Measurements from ENCODE around the gene PLCL2. TPM values are rescaled to one million over a fixed set of nuclear protein-coding genes. Genes with fewer than 3 reads are reported as not detected.

Gene PLCL2
- total and polyA plus RNA-seq, 4 donors, result 1.5 to 16.5 (median 9.4) TPM

- H3K27me3 ChIP-seq (ENCODE audit: control insufficient read depth in 4 of 4, insufficient read depth in 4 of 4, low read length in 3 of 4), result no peaks in the 10 kb centered on the region
- no peak overlapping the region for H3K9ac ChIP-seq (ENCODE audit: low read depth in 1 of 2, low read length in 2 of 2)
- H3K4me3 ChIP-seq (ENCODE audit: low read depth in 1 of 3, low read length in 3 of 3), result no peak overlapping the region
- H3K4me1 ChIP-seq (ENCODE audit: control insufficient read depth in 4 of 4, insufficient read depth in 4 of 4, low read length in 3 of 4), result no peaks in the 10 kb centered on the region
- no peaks in the 10 kb centered on the region for H3K36me3 ChIP-seq (ENCODE audit: control insufficient read depth in 4 of 4, insufficient read depth in 3 of 4, low read depth in 1 of 4, low read length in 3 of 4)
- 94% methylated on average over 4 of the region's 4 CpGs for WGBS
- no peak for DNase-seq (ENCODE audit: low spot score)
- no peak for TF ChIP-seq FOXA2 (IDR thresholded peaks at IDR 0.05)
- no peaks in the 10 kb centered on the region for H3K9me3 ChIP-seq (ENCODE audit: control insufficient read depth in 4 of 4, low read length in 3 of 4)
- H3K27ac ChIP-seq (ENCODE audit: low read depth in 1 of 2, low read length in 2 of 2), result no peak overlapping the region
Measured at GRCh38 chr3:16873872-16874271, 10.9 kb upstream of the PLCL2 start.

DNA sequence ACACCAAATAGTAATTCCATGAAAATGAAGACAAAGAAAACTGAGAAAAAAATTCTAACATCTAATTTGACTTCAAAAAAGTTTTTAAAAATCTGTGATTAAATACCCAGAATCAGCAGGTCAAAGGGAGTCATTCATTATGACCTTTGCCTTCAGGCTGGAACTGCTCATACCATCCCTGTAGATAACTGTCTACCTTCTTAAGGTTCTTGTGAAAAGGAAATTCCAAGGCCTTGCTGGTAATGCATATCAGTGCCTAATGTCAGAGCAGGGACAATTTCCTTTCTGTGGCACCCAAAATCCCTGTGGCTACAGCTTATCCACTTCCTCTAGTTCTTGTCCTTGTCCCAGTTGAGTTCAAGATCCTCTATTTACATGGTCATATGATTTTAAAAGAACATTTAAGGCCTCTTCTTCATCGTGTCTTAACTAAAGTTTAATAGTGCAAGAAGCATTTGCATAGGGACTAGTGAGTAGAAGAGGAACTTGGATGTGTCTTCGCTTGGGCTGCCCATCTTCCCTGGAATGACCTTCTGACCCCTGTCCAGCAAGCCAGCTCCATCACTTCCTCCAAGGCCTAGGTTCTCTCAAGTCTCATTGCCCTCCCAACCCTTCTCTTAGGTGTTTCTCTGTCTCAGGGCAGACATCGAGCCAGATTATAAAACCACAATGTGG is 8.7 kb upstream of the PLCL2 start:
- H3K9ac ChIP-seq (ENCODE audit: low read depth in 1 of 2, low read length in 2 of 2), result no peak overlapping the region
- WGBS, result 84% methylated on average over 3 of the region's 3 CpGs
- no peak overlapping the region for H3K27ac ChIP-seq (ENCODE audit: low read depth in 1 of 2, low read length in 2 of 2)
- no peaks in the 10 kb centered on the region for H3K36me3 ChIP-seq (ENCODE audit: control insufficient read depth in 4 of 4, insufficient read depth in 3 of 4, low read depth in 1 of 4, low read length in 3 of 4)
- no peak for DNase-seq (ENCODE audit: low spot score)
- H3K9me3 ChIP-seq (ENCODE audit: control insufficient read depth in 4 of 4, low read length in 3 of 4), result no peaks in the 10 kb centered on the region
- no peaks in the 10 kb centered on the region for H3K27me3 ChIP-seq (ENCODE audit: control insufficient read depth in 4 of 4, insufficient read depth in 4 of 4, low read length in 3 of 4)
- H3K4me3 ChIP-seq (ENCODE audit: low read depth in 1 of 3, low read length in 3 of 3), result no peak overlapping the region
- TF ChIP-seq SP1 (IDR thresholded peaks at IDR 0.05), result no peak
- no peak for TF ChIP-seq MAX (IDR thresholded peaks at IDR 0.05)
- TF ChIP-seq TAF1 (conservative IDR thresholded peaks at IDR 0.05), result no peak
- no peaks in the 10 kb centered on the region for H3K4me1 ChIP-seq (ENCODE audit: control insufficient read depth in 4 of 4, insufficient read depth in 4 of 4, low read length in 3 of 4)

- no peaks in the 10 kb centered on the region for H3K36me3 ChIP-seq (ENCODE audit: control insufficient read depth in 4 of 4, insufficient read depth in 3 of 4, low read depth in 1 of 4, low read length in 3 of 4)
- H3K9ac ChIP-seq (ENCODE audit: low read depth in 1 of 2, low read length in 2 of 2), result no peak overlapping the region
- no peaks in the 10 kb centered on the region for H3K27me3 ChIP-seq (ENCODE audit: control insufficient read depth in 4 of 4, insufficient read depth in 4 of 4, low read length in 3 of 4)
- DNase-seq (ENCODE audit: low spot score), result no peak
- TF ChIP-seq GABPA (IDR thresholded peaks at IDR 0.05 in 1 of 2, conservative IDR thresholded peaks at IDR 0.05 in 1 of 2), result no peak
- no peak for TF ChIP-seq HNF4A (conservative IDR thresholded peaks at IDR 0.05)
- TF ChIP-seq, protein P1, sequence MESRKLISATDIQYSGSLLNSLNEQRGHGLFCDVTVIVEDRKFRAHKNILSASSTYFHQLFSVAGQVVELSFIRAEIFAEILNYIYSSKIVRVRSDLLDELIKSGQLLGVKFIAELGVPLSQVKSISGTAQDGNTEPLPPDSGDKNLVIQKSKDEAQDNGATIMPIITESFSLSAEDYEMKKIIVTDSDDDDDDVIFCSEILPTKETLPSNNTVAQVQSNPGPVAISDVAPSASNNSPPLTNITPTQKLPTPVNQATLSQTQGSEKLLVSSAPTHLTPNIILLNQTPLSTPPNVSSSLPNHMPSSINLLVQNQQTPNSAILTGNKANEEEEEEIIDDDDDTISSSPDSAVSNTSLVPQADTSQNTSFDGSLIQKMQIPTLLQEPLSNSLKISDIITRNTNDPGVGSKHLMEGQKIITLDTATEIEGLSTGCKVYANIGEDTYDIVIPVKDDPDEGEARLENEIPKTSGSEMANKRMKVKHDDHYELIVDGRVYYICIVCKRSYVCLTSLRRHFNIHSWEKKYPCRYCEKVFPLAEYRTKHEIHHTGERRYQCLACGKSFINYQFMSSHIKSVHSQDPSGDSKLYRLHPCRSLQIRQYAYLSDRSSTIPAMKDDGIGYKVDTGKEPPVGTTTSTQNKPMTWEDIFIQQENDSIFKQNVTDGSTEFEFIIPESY (IDR thresholded peaks at IDR 0.05), result no peak
- no peak for TF ChIP-seq TAF1 (conservative IDR thresholded peaks at IDR 0.05)
- no peak for TF ChIP-seq RAD21 (IDR thresholded peaks at IDR 0.05)
- TF ChIP-seq, protein P2, sequence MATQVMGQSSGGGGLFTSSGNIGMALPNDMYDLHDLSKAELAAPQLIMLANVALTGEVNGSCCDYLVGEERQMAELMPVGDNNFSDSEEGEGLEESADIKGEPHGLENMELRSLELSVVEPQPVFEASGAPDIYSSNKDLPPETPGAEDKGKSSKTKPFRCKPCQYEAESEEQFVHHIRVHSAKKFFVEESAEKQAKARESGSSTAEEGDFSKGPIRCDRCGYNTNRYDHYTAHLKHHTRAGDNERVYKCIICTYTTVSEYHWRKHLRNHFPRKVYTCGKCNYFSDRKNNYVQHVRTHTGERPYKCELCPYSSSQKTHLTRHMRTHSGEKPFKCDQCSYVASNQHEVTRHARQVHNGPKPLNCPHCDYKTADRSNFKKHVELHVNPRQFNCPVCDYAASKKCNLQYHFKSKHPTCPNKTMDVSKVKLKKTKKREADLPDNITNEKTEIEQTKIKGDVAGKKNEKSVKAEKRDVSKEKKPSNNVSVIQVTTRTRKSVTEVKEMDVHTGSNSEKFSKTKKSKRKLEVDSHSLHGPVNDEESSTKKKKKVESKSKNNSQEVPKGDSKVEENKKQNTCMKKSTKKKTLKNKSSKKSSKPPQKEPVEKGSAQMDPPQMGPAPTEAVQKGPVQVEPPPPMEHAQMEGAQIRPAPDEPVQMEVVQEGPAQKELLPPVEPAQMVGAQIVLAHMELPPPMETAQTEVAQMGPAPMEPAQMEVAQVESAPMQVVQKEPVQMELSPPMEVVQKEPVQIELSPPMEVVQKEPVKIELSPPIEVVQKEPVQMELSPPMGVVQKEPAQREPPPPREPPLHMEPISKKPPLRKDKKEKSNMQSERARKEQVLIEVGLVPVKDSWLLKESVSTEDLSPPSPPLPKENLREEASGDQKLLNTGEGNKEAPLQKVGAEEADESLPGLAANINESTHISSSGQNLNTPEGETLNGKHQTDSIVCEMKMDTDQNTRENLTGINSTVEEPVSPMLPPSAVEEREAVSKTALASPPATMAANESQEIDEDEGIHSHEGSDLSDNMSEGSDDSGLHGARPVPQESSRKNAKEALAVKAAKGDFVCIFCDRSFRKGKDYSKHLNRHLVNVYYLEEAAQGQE (IDR thresholded peaks at IDR 0.05), result no peak
- no peak for TF ChIP-seq HNF4G (IDR thresholded peaks at IDR 0.05)
- TF ChIP-seq SP1 (IDR thresholded peaks at IDR 0.05), result no peak
- no peak for TF ChIP-seq CTCF (IDR thresholded peaks at IDR 0.05; ENCODE audit: low read depth, low read length, missing input control)
- no peak for TF ChIP-seq MAX (IDR thresholded peaks at IDR 0.05)
- TF ChIP-seq FOXA2 (IDR thresholded peaks at IDR 0.05), result no peak
- H3K4me1 ChIP-seq (ENCODE audit: control insufficient read depth in 4 of 4, insufficient read depth in 4 of 4, low read length in 3 of 4), result no peaks in the 10 kb centered on the region
- 66% methylated on average over 2 of the region's 2 CpGs for whole genome bisulfite sequencing
- no peaks in the 10 kb centered on the region for H3K9me3 ChIP-seq (ENCODE audit: control insufficient read depth in 4 of 4, low read length in 3 of 4)
- H3K4me3 ChIP-seq (ENCODE audit: low read depth in 1 of 3, low read length in 3 of 3), result no peak overlapping the region
- H3K27ac ChIP-seq (ENCODE audit: low read depth in 1 of 2, low read length in 2 of 2), result no peak overlapping the region
Measured at GRCh38 chr3:16877505-16877904, 7.2 kb upstream of the PLCL2 start.
